ENCODE data around the gene DUSP28. TPM values are rescaled to one million over a fixed set of nuclear protein-coding genes. Genes with fewer than 3 reads are reported as not detected.

The DUSP28 gene
- total and polyA plus RNA-seq, 2 of the 8 experiments (the other 6 are each of a cell fraction or from before 2014, with no cell fraction given) = 2.1 to 2.3 TPM

GRCh38 chr2:240586198-240586918 is 26.2 kb downstream of the DUSP28 start, which contains the start of gene CAPN10:
Gene CAPN10 (plus strand): TSS chr2:240586734. CDS start chr2:240586912, 178 bp downstream.
- Histone ChIP-seq H2BK12ac (ENCODE audit: low read depth, low read length) (no peak within 1 kb of the TSS; the same call in 1 of the 2 replicates), H2AK5ac (ENCODE audit: low read depth, low read length) (peak within 1 kb of the TSS; percentile 76; the same call in 1 of the 2 replicates), H4K20me1 (replicated peaks in 1 of 2; ENCODE audit: control insufficient read depth in 1 of 2, insufficient read depth in 2 of 2, low read length in 2 of 2) (peaks cover 5 to 28% of the 10 kb centered on the region in 2 experiments), H3K18ac (ENCODE audit: extremely low read depth, low read length) (peak within 1 kb of the TSS; percentile 78), H3K27me3 (replicated peaks in 1 of 4; ENCODE audit: control insufficient read depth in 3 of 4, extremely low read depth in 1 of 4, insufficient read depth in 3 of 4, low read length in 3 of 4) (no peaks in the 10 kb centered on the region), H4K5ac (ENCODE audit: insufficient read length, low read depth, low read length) (peak within 1 kb of the TSS; percentile 95), H2BK15ac (ENCODE audit: low read length) (no peak within 1 kb of the TSS), H3K23me2 (ENCODE audit: low read depth, low read length) (peaks cover 12% of the 10 kb centered on the region; the same call in 1 of the 2 replicates), H3K23ac (ENCODE audit: insufficient read length) (no peak within 1 kb of the TSS), H4K8ac (ENCODE audit: extremely low read depth, insufficient read depth, low read length) (peak within 1 kb of the TSS; percentile 48), H2BK20ac (ENCODE audit: low read length) (no peak within 1 kb of the TSS), H3K79me1 (ENCODE audit: low read depth, low read length) (peaks cover 16% of the 10 kb centered on the region; the same call in 1 of the 2 replicates), H3K9me3 (ENCODE audit: insufficient read depth in 2 of 2, low read depth in 1 of 2, low read length in 1 of 2) (no peaks in the 10 kb centered on the region), H3K4me1 (replicated peaks in 1 of 4; ENCODE audit: control insufficient read depth in 3 of 4, insufficient read depth in 4 of 4, low read length in 3 of 4) (peaks cover 0 to 14% (median 11%) of the 10 kb centered on the region in 4 experiments; a peak in 6 of 7 replicates), H3K4me2 (ENCODE audit: insufficient read depth in 1 of 2, low read depth in 2 of 2, low read length in 2 of 2) (peak within 1 kb of the TSS; percentile 77 to 95), H4K91ac (replicated peaks; ENCODE audit: insufficient read length, low read length) (peak within 1 kb of the TSS; percentile 12), H3K27ac (ENCODE audit: low read depth, low read length) (no peak within 1 kb of the TSS), H2BK5ac (ENCODE audit: low read depth, low read length) (no peak within 1 kb of the TSS; the same call in 1 of the 2 replicates), H2AFZ (ENCODE audit: low read length) (no peak within 1 kb of the TSS; the same call in 1 of the 2 replicates), H3K56ac (replicated peaks; ENCODE audit: insufficient read length, low read depth, low read length) (peak within 1 kb of the TSS; percentile 82), H3K79me2 (ENCODE audit: control insufficient read depth in 1 of 2, insufficient read depth in 2 of 2, low read length in 2 of 2) (peaks cover 4 to 47% of the 10 kb centered on the region in 2 experiments; a peak in 3 of 4 replicates), H3K36me3 (ENCODE audit: control insufficient read depth in 2 of 4, insufficient read depth in 4 of 4, low read length in 3 of 4) (peaks cover 0 to 7% (median 2%) of the 10 kb centered on the region in 4 experiments; a peak in 3 of 8 replicates), H2BK120ac (replicated peaks; ENCODE audit: low read depth, low read length) (no peak within 1 kb of the TSS), H3K9ac (replicated peaks in 1 of 4; ENCODE audit: extremely low read depth in 1 of 4, low read depth in 3 of 4, low read length in 3 of 4) (peak within 1 kb of the TSS; percentile 48 to 87 (median 70)), H3K4me3 (ENCODE audit: extremely low read depth in 1 of 4, insufficient read depth in 2 of 4, low read depth in 3 of 4, low read length in 4 of 4) (peak within 1 kb of the TSS; percentile 94 to 97 (median 95)), H3K4ac (replicated peaks; ENCODE audit: insufficient read length, low read depth, low read length) (no peak within 1 kb of the TSS), H3K14ac (ENCODE audit: insufficient read length) (peak within 1 kb of the TSS; percentile 25)
- ChIA-PET POLR2A (ENCODE audit: partially characterized antibody) (interaction anchor here (0.5 to 3.2 kb wide), 12 partner anchors 8 to 193 kb away, joined by 3 to 21 read pairs (median 4); partner anchors contain the start of gene RNPEPL1), CTCF (ENCODE audit: partially characterized antibody) (interaction anchor here (0.6 to 5.1 kb wide), 9 partner anchors 10 to 1381 kb away, joined by 3 to 37 read pairs (median 5); partner anchors contain the start of gene ANKMY1)
- DNase-seq (ENCODE audit: low read depth in 1 of 2, low spot score in 2 of 2) (peak in 1 of 2 experiments; percentile 97), FAIRE-seq (no peak)
- 1% methylated on average over 74 of the region's 88 CpGs; no CpG with 5 or more reads in 1 of the 2 experiments for WGBS, 2 experiments (ENCODE audit: extremely low coverage in 1 of 2, insufficient coverage in 1 of 2, insufficient read length in 1 of 2, insufficient replicate concordance in 2 of 2, low coverage in 1 of 2, low lambda C conversion rate in 2 of 2, missing lambda C conversion rate in 1 of 2)
- TF ChIP-seq GABPA (IDR thresholded peaks at IDR 0.05; ENCODE audit: borderline replicate concordance, insufficient read depth, low read length) (peak; percentile 81; the same call in 1 of the 2 replicates), BACH1 (IDR thresholded peaks at IDR 0.05; ENCODE audit: low read length) (peak; percentile 17; the same call in 1 of the 2 replicates), TAF1 (IDR thresholded peaks at IDR 0.05; ENCODE audit: low read depth, low read length) (peak; percentile 63), CTBP2 (IDR thresholded peaks at IDR 0.05; ENCODE audit: borderline replicate concordance, insufficient read depth, insufficient read length, low read length) (no peak), TBP (IDR thresholded peaks at IDR 0.05; ENCODE audit: low read depth, low read length) (peak; percentile 39), POU5F1 (IDR thresholded peaks at IDR 0.05; ENCODE audit: low read depth, low read length) (no peak), BRCA1 (IDR thresholded peaks at IDR 0.05; ENCODE audit: low read depth, low read length) (no peak)
- TF ChIP-seq, protein P1, sequence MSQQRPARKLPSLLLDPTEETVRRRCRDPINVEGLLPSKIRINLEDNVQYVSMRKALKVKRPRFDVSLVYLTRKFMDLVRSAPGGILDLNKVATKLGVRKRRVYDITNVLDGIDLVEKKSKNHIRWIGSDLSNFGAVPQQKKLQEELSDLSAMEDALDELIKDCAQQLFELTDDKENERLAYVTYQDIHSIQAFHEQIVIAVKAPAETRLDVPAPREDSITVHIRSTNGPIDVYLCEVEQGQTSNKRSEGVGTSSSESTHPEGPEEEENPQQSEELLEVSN (IDR thresholded peaks at IDR 0.05) = 0 out of 2 replicates have a peak, but pooled peaks have one; percentile 67
- TF ChIP-seq, protein P2, sequence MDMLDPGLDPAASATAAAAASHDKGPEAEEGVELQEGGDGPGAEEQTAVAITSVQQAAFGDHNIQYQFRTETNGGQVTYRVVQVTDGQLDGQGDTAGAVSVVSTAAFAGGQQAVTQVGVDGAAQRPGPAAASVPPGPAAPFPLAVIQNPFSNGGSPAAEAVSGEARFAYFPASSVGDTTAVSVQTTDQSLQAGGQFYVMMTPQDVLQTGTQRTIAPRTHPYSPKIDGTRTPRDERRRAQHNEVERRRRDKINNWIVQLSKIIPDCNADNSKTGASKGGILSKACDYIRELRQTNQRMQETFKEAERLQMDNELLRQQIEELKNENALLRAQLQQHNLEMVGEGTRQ (IDR thresholded peaks at IDR 0.05; ENCODE audit: low read length) = peak; percentile 94

Measured in H1 (cell line).